GM19328 (cell line): ENCODE measurements around the gene TENT5C.

Experiments used
- ATAC-seq: cut with Tn5 transposase; IDR thresholded peaks from one replicate; pipeline ENCODE4 v1.9.1; 2021; ENCODE audit warnings: mild to moderate bottlenecking, moderate library complexity; ENCODE audit not compliant: unreplicated experiment

Gene TENT5C

GRCh38 chr1:117612517-117613248 lies 6.8 kb downstream of the TENT5C start:
- ATAC-seq, result no peak

- no peak for ATAC-seq
Measured at GRCh38 chr1:117613249-117613968, 7.6 kb downstream of the TENT5C start.

GRCh38 chr1:117613969-117614729 lies 8.3 kb downstream of the TENT5C start:
- ATAC-seq, result no peak

- no peak for ATAC-seq
Measured at GRCh38 chr1:117615474-117615873, 9.6 kb downstream of the TENT5C start.

- ATAC-seq, result no peak
Measured at GRCh38 chr1:117616356-117616755, 10.5 kb downstream of the TENT5C start.

- no peak for ATAC-seq
Measured at GRCh38 chr1:117616967-117617366, 11.1 kb downstream of the TENT5C start.

- ATAC-seq, result no peak
Measured at GRCh38 chr1:117618450-117619122, 12.7 kb downstream of the TENT5C start.

- ATAC-seq, result no peak
Measured at GRCh38 chr1:117620440-117620839, 14.6 kb downstream of the TENT5C start.

GRCh38 chr1:117621316-117621715 lies 15.5 kb downstream of the TENT5C start:
- ATAC-seq, result no peak

GRCh38 chr1:117622726-117623125 lies 16.9 kb downstream of the TENT5C start:
- ATAC-seq, result no peak

GRCh38 chr1:117623141-117623540 lies 17.3 kb downstream of the TENT5C start:
- ATAC-seq, result no peak

- ATAC-seq, result no peak
Measured at GRCh38 chr1:117623698-117624097, 17.9 kb downstream of the TENT5C start.

- no peak for ATAC-seq
Measured at GRCh38 chr1:117627546-117628130, 21.8 kb downstream of the TENT5C start.

GRCh38 chr1:117628343-117628742 lies 22.5 kb downstream of the TENT5C start:
- ATAC-seq, result no peak

- ATAC-seq, result no peak
Measured at GRCh38 chr1:117629625-117630422, 24.0 kb downstream of the TENT5C start.

GRCh38 chr1:117630423-117630998 lies 24.7 kb downstream of the TENT5C start:
- ATAC-seq, result no peak

GRCh38 chr1:117631359-117632160 lies 25.7 kb downstream of the TENT5C start:
- no peak for ATAC-seq

GRCh38 chr1:117632269-117633067 lies 26.6 kb downstream of the TENT5C start:
- ATAC-seq, result no peak
